Breast epithelium (tissue), 4 donors: ENCODE measurements around the gene RFTN1. TPM values are rescaled to one million over a fixed set of nuclear protein-coding genes. Genes with fewer than 3 reads are reported as not detected.

ENCODE experiments used
- DNase-seq, 2 donors: peaks; one replicate each; pipeline ENCODE4 v3.0.0-alpha.2; 2019; ENCODE audit warnings: low spot score in 2 of 2
- H3K27ac ChIP-seq, 2 donors: fragments of 200-600 bp; sonication (generic) in 1 of 2; one replicate each; pipeline ENCODE4 v1.5.1; 2016 to 2019; ENCODE audit warnings: mild to moderate bottlenecking in 1 of 2
- H3K27me3 ChIP-seq, 2 donors: fragments of 200-600 bp; sonication (generic) in 1 of 2; one replicate each; pipeline versions ENCODE4 v1.5.1 to v1.6.0; 2017 to 2019; ENCODE audit warnings: control low read depth in 1 of 2, mild to moderate bottlenecking in 1 of 2
- H3K36me3 ChIP-seq: fragments of 200-600 bp; one replicate; pipeline ENCODE4 v1.5.1; 2019
- H3K4me1 ChIP-seq, 2 donors: fragments of 200-600 bp; sonication (generic); one replicate each; pipeline ENCODE4 v1.5.1; 2016 to 2019; ENCODE audit warnings: control low read depth in 1 of 2
- H3K4me3 ChIP-seq, 3 donors: fragments of 200-600 bp; sonication (generic); 1 replicate in 2 of 3; 2 replicates in 1 of 3; pipeline ENCODE4 v1.5.1; 2016 to 2019; ENCODE audit warnings: mild to moderate bottlenecking in 3 of 3, moderate library complexity in 2 of 3
- H3K9me3 ChIP-seq, 2 donors: fragments of 200-600 bp; sonication (generic) in 1 of 2; one replicate each; pipeline ENCODE4 v1.5.1; 2016 to 2019; ENCODE audit warnings: control low read depth in 1 of 2
- POLR2A ChIP-seq: fragments of 450-650 bp; IDR thresholded peaks from one replicate; pipeline ENCODE4 v1.6.1; 2016; ENCODE audit warnings: antibody characterized with exemption, mild to moderate bottlenecking, moderate library complexity
- POLR2AphosphoS5 ChIP-seq, 3 donors: sonication (generic); formaldehyde crosslinking; IDR thresholded peaks; one replicate each; pipeline ENCODE4 v1.6.1; 2017; ENCODE audit warnings: antibody characterized with exemption in 3 of 3
- intact Hi-C: fragments of 100-400 bp; cut with DNase I; formaldehyde crosslinking; loops from one replicate; pipeline ENCODE4 v1.15.1; 2023; ENCODE audit warnings: low total_unique reads
- total RNA-seq, 3 donors: library from RNA; depleted of rRNA; stranded (reverse); fragments of >200 nt; gene quantifications; one replicate each; pipeline ENCODE4 v1.1.0, GENCODE V29; 2016
- TF ChIP-seq, protein P1 (sequence below), 3 donors: fragments of 450-650 bp; IDR thresholded peaks; one replicate each; pipeline ENCODE4 v1.5.1; 2016 to 2017; ENCODE audit warnings: antibody characterized with exemption in 3 of 3, mild to moderate bottlenecking in 3 of 3, moderate library complexity in 3 of 3

Gene RFTN1
- total RNA-seq, 3 donors from 2014 or later, result 13.9 to 108 (median 29.5) TPM

DNA sequence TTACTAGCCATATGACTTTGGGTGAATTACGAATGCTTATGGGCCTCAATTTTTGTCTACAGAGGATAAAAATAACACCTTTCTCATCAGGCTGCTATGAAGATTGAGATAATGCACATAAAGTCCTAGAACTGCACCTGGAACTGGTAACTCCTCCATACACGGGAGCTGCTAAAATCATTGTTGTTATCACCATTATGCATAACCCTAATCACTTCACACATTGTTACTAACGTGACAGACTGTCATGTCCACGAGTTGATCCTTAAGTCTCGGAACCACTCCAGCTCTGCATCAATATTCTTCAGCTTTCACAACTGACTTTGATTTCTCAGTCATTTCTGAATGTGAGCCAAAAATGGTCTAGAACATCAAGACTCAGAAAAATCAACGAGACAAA lies 64.1 kb downstream of the RFTN1 start:
- Histone ChIP-seq H3K9me3 (no peaks in the 10 kb centered on the region), H3K27me3 (no peaks in the 10 kb centered on the region), H3K4me3 (no peak overlapping the region), H3K4me1 (no peaks in the 10 kb centered on the region), H3K27ac (no peak overlapping the region), H3K36me3 (no peaks in the 10 kb centered on the region)
- DNase-seq, result no peak
- intact Hi-C loops, result no loop called here
- no peak for TF ChIP-seq POLR2AphosphoS5 (IDR thresholded peaks at IDR 0.05)
- TF ChIP-seq, protein P1, sequence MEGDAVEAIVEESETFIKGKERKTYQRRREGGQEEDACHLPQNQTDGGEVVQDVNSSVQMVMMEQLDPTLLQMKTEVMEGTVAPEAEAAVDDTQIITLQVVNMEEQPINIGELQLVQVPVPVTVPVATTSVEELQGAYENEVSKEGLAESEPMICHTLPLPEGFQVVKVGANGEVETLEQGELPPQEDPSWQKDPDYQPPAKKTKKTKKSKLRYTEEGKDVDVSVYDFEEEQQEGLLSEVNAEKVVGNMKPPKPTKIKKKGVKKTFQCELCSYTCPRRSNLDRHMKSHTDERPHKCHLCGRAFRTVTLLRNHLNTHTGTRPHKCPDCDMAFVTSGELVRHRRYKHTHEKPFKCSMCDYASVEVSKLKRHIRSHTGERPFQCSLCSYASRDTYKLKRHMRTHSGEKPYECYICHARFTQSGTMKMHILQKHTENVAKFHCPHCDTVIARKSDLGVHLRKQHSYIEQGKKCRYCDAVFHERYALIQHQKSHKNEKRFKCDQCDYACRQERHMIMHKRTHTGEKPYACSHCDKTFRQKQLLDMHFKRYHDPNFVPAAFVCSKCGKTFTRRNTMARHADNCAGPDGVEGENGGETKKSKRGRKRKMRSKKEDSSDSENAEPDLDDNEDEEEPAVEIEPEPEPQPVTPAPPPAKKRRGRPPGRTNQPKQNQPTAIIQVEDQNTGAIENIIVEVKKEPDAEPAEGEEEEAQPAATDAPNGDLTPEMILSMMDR (IDR thresholded peaks at IDR 0.05), result no peak
- TF ChIP-seq POLR2A, result no peak

DNA sequence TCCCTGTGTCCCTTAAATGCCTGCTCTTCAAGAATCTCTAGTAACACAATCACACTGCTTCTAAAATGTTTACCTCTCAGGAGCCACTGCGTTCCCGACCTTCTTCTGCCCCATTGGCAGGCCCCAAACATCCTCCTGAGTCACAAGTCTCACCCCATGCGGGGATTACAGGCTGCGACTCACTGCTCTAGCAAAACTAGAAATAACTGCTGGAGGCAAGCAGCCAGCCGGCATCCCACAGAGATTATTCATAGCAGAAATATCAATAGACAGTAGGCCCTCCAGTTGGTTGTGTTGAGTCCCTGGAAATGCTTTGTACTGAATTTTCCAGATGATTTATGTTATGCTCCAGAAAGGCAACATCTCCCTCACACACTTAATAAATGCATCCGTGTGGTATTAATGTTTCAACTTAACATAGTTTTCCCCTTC lies 64.8 kb downstream of the RFTN1 start:
- Histone ChIP-seq H3K36me3 (no peaks in the 10 kb centered on the region), H3K4me1 (no peaks in the 10 kb centered on the region), H3K9me3 (no peaks in the 10 kb centered on the region), H3K27ac (peak overlapping the region in 1 of 2 donors; percentile 55), H3K4me3 (no peak overlapping the region), H3K27me3 (no peaks in the 10 kb centered on the region)
- peak in 1 of 2 donors; percentile 21 for DNase-seq
- intact Hi-C loops, result no loop called here
- no peak for TF ChIP-seq POLR2A
- no peak for TF ChIP-seq POLR2AphosphoS5 (IDR thresholded peaks at IDR 0.05)
- TF ChIP-seq, protein P1 (IDR thresholded peaks at IDR 0.05), result no peak

DNA sequence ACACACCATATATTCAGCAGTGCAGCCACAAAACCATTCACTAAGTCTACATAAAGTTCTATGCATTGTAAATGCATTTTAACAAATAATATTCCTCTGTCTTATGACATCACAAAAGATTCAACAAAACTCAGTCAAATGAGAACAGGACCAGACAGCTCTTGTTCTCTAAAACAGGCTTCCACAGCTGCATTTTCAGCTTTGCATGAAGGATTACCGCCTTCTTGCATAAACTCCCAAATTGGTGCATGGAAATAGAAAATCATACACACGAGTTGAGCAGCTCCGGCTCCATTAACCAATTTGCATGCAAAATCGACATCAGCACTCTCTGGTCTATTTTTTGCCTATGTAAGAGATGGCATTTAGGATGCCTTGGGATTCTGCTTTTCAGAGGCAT lies 66.4 kb downstream of the RFTN1 start:
- H3K9me3 ChIP-seq, result no peaks in the 10 kb centered on the region
- no peaks in the 10 kb centered on the region for H3K4me1 ChIP-seq
- no peaks in the 10 kb centered on the region for H3K36me3 ChIP-seq
- no peaks in the 10 kb centered on the region for H3K27me3 ChIP-seq
- H3K4me3 ChIP-seq, result no peak overlapping the region
- intact Hi-C loops, result no loop called here
- TF ChIP-seq POLR2AphosphoS5 (IDR thresholded peaks at IDR 0.05) (no peak), POLR2A (no peak)
- TF ChIP-seq, protein P1 (IDR thresholded peaks at IDR 0.05), result no peak
- no peak overlapping the region for H3K27ac ChIP-seq
- no peak for DNase-seq

DNA sequence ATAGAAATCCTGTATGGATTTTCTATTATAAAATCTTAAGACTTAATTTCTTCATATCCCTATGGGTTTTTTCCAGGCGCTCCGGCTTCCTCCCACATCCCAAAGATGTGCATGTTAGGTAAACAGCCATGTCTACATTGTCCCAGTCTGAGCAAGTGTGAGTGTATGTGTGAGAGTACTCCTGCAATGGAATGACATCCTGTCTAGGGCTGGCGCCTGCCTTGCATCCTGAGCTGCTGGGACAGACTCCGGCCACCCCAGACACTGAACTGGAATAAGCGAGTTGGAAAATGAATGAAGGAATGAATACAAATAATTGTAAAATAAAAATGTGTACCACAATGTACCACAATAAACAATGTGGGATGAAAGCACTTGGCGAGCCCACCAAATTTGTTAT lies 69.2 kb downstream of the RFTN1 start:
- H3K27me3 ChIP-seq, result no peaks in the 10 kb centered on the region
- no peak overlapping the region for H3K4me3 ChIP-seq
- intact Hi-C loops, result no loop called here
- TF ChIP-seq, protein P1 (IDR thresholded peaks at IDR 0.05), result no peak
- no peak for TF ChIP-seq POLR2AphosphoS5 (IDR thresholded peaks at IDR 0.05)
- TF ChIP-seq POLR2A, result no peak
- no peak overlapping the region for H3K27ac ChIP-seq
- no peaks in the 10 kb centered on the region for H3K36me3 ChIP-seq
- no peaks in the 10 kb centered on the region for H3K4me1 ChIP-seq
- no peaks in the 10 kb centered on the region for H3K9me3 ChIP-seq
- no peak for DNase-seq

DNA sequence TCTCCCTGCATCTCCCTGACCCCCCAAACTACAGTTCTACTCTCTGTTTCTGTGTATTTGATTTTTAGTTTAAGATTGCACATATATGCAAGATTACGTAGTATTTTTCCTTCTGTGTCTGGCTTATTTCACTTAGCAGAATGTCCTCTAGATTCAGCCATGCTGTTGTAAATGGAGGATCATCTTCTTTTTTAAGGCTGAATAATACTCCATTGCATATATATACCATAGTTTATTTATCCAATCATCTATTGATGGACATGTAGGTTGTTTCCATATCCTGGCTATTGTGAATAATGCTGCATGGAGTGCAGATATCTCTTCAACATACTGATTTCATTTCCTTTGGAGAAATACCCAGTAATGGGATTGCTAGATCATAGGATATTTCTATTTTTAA lies 70.8 kb downstream of the RFTN1 start:
- no peak overlapping the region for H3K4me3 ChIP-seq
- TF ChIP-seq, protein P1 (IDR thresholded peaks at IDR 0.05), result no peak
- TF ChIP-seq POLR2A, result no peak
- no peak for TF ChIP-seq POLR2AphosphoS5 (IDR thresholded peaks at IDR 0.05)
- no peaks in the 10 kb centered on the region for H3K27me3 ChIP-seq
- no peak for DNase-seq
- H3K27ac ChIP-seq, result no peak overlapping the region
- no peaks in the 10 kb centered on the region for H3K9me3 ChIP-seq
- no peaks in the 10 kb centered on the region for H3K4me1 ChIP-seq
- intact Hi-C loops, result no loop called here
- H3K36me3 ChIP-seq, result no peaks in the 10 kb centered on the region
